Fibroblast of villous mesenchyme (primary cell): ENCODE data around the gene TMEM9B. TPM values are rescaled to one million over a fixed set of nuclear protein-coding genes. Genes with fewer than 3 reads are reported as not detected.
"Not testable (repeated sequence)": the region's sequence is repeated elsewhere in the genome, so short reads cannot be mapped to it uniquely, and the experiment has no call there.

Source experiments
- DNase-seq: peaks from one replicate; pipeline ENCODE4 v3.0.0-alpha.2; 2010; ENCODE audit warnings: low read depth
- H3K4me3 ChIP-seq: 2 replicates; pipeline ENCODE4 v1.5.1; 2011; ENCODE audit warnings: low read depth, mild to moderate bottlenecking, low read length
- CTCF ChIP-seq: IDR thresholded peaks from 2 replicates; pipeline ENCODE4 v1.5.1; 2012; ENCODE audit warnings: low read depth, mild to moderate bottlenecking, low read length; ENCODE audit not compliant: insufficient read depth
- total RNA-seq: library from RNA; depleted of rRNA; stranded (reverse); fragments of >200 nt; gene quantifications from 2 replicates; pipeline ENCODE4 v1.2.3, GENCODE V29; 2012

The TMEM9B gene
- total RNA-seq, result 25.4 and 43.2 TPM in 2 replicates

DNA sequence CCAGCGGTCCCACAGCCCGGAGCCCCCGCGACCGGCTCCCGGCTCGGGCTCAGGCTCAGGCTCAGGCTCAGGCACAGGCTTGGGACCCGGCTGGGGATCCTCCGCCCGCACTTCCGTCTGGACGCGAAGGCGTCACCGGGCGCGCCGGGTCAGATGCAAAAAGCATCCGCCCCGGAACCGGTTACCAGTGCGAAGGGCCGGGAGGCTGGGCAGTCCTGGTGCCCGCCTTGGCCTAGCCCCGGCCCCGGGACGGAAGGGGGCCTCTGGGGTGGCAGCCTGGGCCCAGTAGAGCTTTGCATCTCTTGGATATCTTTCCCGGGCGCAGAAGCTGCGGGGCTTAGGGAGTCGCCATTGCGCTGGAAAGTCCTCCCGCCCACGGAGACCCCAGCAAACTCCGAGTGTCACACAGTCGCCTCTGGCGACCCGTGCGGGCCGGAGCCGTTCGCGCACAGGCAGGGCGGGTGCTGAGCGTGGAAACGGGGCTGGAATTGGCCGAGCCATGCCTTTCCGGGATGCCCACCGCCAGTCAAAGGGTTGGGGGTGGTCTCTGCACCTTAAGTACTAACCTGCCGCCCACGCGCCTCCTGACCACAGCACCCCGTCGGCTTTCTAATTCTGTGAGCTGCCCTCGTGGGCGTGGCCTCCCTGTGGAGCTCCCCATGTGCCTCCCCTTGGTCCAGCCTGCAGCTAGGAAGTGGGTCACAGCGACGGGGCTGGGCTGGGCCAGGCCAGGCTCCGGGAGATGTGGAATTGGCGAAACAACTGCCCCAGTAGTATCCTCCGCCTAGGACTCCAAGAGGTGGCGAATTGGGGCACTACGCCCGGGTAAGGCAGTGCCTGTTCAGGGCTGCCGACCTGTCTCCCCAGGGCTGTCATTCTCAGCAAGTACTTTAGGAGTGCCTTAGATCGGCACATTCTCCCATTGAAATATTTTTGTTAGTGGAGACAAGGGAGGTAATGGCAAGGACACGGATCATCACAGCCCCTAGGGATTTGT is at the start of gene TMEM9B:
Gene TMEM9B, minus strand, starts transcription at position 119 of the 997 bp plus-strand sequence. CDS start 129 bp downstream, outside the sequence.
- H3K4me3 ChIP-seq, result peak within 1 kb of the TSS; percentile 95
- DNase-seq, result peak; percentile 86
- TF ChIP-seq CTCF, result no peak

DNA sequence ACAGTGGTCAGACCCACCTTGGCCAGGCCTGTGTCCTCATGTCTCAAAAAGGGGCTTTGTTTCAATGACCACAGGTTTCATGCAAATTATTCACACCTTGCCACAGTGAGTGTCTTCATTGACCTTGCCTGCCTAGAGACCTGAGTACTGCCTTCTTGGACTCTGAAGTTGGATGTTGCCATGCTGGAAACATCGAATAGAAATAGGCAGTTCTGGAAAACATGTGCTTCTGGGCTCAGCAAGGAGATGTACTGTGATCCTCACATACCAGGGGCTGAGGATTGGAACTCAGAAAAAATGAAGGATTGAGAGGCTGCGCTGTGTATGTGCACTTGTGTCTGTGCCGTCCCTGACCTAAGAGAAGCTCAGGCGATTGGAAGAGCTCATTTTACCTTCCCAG is 49.1 kb upstream of the TMEM9B start:
- no peak for DNase-seq
- TF ChIP-seq CTCF, result no peak

GRCh38 chr11:9009538-9009937 is 45.3 kb upstream of the TMEM9B start:
- not testable (repeated sequence) for H3K4me3 ChIP-seq, DNase-seq

More for the DNA sequence above, 49.1 kb upstream of the TMEM9B start:
- H3K4me3 ChIP-seq, result no peak overlapping the region

- no peak overlapping the region for H3K4me3 ChIP-seq
- no peak for DNase-seq
- TF ChIP-seq CTCF, result no peak
These were observed 44.4 kb upstream of the TMEM9B start for GRCh38 chr11:9008661-9009060.

- no peak overlapping the region for H3K4me3 ChIP-seq
- no peak for TF ChIP-seq CTCF
- no peak for DNase-seq
These were observed 43.8 kb upstream of the TMEM9B start for GRCh38 chr11:9008011-9008550.

DNA sequence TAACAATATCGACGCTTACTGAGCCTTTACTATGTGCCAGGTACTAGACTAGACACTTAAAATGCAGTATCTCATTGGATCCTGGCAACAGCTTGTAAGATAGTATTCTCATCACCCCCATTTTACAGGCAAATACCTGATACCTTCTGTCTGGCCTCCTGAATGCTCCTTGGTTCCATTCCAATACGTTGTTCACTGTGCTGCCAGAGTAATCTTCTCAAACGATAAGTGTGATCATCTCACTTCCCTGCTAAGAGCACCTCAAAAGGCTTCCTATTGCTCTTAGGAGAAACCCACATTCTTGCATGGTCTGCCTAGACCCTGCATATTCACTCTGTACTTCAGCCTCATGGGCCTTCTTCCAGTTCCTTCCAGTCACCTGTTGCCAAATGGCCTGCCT is 40.8 kb upstream of the TMEM9B start:
- no peak for TF ChIP-seq CTCF
- no peak overlapping the region for H3K4me3 ChIP-seq
- DNase-seq, result no peak

GRCh38 chr11:9004183-9004926 is 40.1 kb upstream of the TMEM9B start:
- H3K4me3 ChIP-seq, result peak overlapping the region; percentile 54
- no peak for TF ChIP-seq CTCF
- DNase-seq, result no peak
